Naive B cell (primary cell): ENCODE data around the gene FEZ2. TPM values are rescaled to one million over a fixed set of nuclear protein-coding genes. Genes with fewer than 3 reads are reported as not detected.

Source experiments
- ATAC-seq, 2 donors: fragments of 150-1000 bp; cut with Tn5 transposase; 2 replicates each; pipeline ENCODE4 v1.10.0; 2021; ENCODE audit warnings: low read depth in 2 of 2, mild to moderate bottlenecking in 2 of 2, moderate library complexity in 2 of 2
- DNase-seq: peaks from one replicate; pipeline ENCODE4 v3.0.0; 2022
- H3K27ac Mint-ChIP-seq, 6 donors: one replicate each; pipeline ENCODE4 v1.8.0; 2020 to 2022; ENCODE audit warnings: mild to moderate bottlenecking in 6 of 6, mixed read lengths in 6 of 6, moderate library complexity in 5 of 6, inconsistent platforms in 2 of 6
- H3K27me3 Mint-ChIP-seq, 3 donors: one replicate each; pipeline ENCODE4 v1.8.0; 2021 to 2022; ENCODE audit warnings: mixed read lengths in 3 of 3, mild to moderate bottlenecking in 1 of 3
- H3K36me3 Mint-ChIP-seq, 2 donors: one replicate each; pipeline ENCODE4 v1.8.0; 2020 to 2022; ENCODE audit warnings: mixed read lengths in 2 of 2, inconsistent platforms in 1 of 2, mild to moderate bottlenecking in 1 of 2
- H3K4me1 Mint-ChIP-seq, 3 donors: one replicate each; pipeline ENCODE4 v1.8.0; 2020 to 2022; ENCODE audit warnings: mixed read lengths in 3 of 3, inconsistent platforms in 1 of 3, mild to moderate bottlenecking in 1 of 3, moderate library complexity in 1 of 3
- H3K4me3 Mint-ChIP-seq, 8 donors: one replicate each; pipeline ENCODE4 v1.8.0; 2020 to 2022; ENCODE audit warnings: mild to moderate bottlenecking in 8 of 8, mixed read lengths in 8 of 8, moderate library complexity in 8 of 8, inconsistent platforms in 2 of 8
- H3K9me3 Mint-ChIP-seq, 7 donors: one replicate each; pipeline ENCODE4 v1.8.0; 2020 to 2022; ENCODE audit warnings: mixed read lengths in 7 of 7, mild to moderate bottlenecking in 5 of 7, inconsistent platforms in 2 of 7, moderate library complexity in 1 of 7
- polyA plus RNA-seq, 6 donors: library from polyadenylated mRNA; unstranded; fragments of 300-500 nt; fragmentation: Illumina TruSeq; gene quantifications; one replicate each; pipeline ENCODE4 v1.2.3, GENCODE V29; 2021; ENCODE audit warnings: low read depth in 6 of 6

FEZ2 gene
- polyA plus RNA-seq, 6 donors from 2014 or later, result 3.0 to 6.0 (median 3.6) TPM

DNA sequence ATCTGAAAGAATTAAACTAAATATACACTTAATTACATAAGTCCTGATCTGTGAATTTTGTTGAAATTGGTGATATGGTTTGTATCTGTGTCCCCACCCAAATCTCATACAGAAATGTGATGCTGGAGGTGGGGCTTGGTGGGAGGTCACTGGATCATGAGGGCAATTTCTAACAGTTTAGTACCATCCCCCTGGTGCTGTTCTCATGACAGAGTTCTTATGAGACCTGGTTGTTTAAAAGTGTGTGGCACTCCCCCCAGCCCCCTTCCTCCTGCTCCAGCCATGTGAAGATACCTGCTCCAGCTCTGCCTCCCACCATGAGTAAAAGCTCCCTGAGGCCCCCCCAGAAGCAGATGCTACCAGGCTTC, 18.7 kb downstream of the FEZ2 start:
- peak overlapping the region in 3 of 6 donors; percentile 5 to 79 (median 44) for H3K27ac Mint-ChIP-seq
- peaks cover 0 to 15% (median 15%) of the 10 kb centered on the region in 3 donors for H3K4me1 Mint-ChIP-seq
- no peak for ATAC-seq
- H3K9me3 Mint-ChIP-seq, result no peaks in the 10 kb centered on the region
- H3K36me3 Mint-ChIP-seq, result peaks cover 64 to 69% of the 10 kb centered on the region in 2 donors
- no peak for DNase-seq
- H3K27me3 Mint-ChIP-seq, result no peaks in the 10 kb centered on the region
- H3K4me3 Mint-ChIP-seq, result no peak overlapping the region

DNA sequence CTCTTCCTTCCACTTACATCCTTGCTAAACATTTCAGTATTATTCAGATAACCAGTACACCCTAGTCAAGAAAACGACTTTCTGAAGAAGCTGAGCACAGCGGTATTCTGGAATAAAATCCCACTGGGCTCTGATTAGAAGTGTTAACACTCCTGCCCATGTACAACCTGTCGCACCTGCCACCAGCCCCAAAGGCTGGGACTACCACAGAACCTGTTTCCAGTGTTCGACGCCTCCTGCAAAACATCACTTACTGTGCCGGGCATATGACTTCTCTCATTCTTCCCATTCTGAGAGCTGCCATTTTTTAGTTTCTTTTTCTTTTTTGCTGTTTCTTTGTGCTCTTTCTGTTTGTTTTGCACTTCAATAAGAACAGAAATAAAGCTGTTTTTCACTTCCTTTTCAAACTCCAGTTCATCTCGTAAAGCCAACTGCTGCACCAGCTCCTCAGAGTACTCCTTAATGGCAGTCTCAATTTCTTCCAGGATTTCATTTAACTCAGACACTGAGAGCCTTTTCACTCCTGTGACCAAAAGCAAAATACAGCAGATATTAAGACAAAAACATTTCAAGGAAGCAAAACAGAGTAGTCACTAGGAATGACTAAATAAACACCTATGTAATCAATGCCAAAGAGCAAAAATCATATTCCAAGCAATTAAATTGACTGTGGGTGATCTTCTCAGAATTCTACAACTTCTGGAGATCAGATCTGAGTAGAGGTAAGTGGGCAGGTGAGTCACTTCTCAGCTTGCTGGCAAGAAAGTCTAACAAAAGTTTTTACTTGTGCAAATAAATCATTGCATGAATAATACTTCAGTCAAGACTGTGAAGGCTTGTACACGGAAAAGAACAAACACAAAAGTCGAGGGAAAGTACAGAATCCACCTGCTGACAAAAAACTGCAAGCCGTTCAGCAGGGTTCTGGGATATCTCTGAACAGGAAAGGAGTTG, 19.3 kb downstream of the FEZ2 start:
- Mint-ChIP-seq H3K4me1 (peaks cover 0 to 14% (median 12%) of the 10 kb centered on the region in 3 donors), H3K4me3 (no peak overlapping the region), H3K36me3 (peaks cover 57 to 69% of the 10 kb centered on the region in 2 donors), H3K27ac (peak overlapping the region in 5 of 6 donors; percentile 28 to 67 (median 44)), H3K9me3 (no peaks in the 10 kb centered on the region), H3K27me3 (no peaks in the 10 kb centered on the region)
- no peak for DNase-seq
- ATAC-seq, result no peak

DNA sequence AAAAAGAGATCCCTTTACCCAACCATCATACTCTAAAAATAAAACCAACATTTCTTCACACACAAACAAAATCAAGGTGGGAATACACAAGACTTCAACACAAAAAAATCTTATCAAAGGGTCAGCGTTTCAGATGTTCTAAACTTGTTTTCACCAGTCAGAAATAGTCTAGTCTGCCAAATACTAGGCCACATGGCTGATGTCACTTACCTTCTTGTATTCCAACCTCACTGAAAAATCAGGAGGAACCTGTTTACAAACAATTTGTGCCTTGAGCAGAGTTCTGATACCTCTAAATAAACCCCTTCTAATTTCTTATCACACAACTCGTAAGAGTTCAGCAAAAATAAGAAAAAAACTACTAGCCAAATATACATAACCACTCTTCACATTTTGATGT, 20.1 kb downstream of the FEZ2 start:
- peak overlapping the region in 2 of 6 donors; percentile 39 to 74 for H3K27ac Mint-ChIP-seq
- DNase-seq (no peak), ATAC-seq (no peak)
- H3K36me3 Mint-ChIP-seq, result peaks cover 50 to 65% of the 10 kb centered on the region in 2 donors
- peaks cover 0 to 11% (median 9%) of the 10 kb centered on the region in 3 donors for H3K4me1 Mint-ChIP-seq
- no peaks in the 10 kb centered on the region for H3K9me3 Mint-ChIP-seq
- H3K4me3 Mint-ChIP-seq, result no peak overlapping the region
- no peaks in the 10 kb centered on the region for H3K27me3 Mint-ChIP-seq

DNA sequence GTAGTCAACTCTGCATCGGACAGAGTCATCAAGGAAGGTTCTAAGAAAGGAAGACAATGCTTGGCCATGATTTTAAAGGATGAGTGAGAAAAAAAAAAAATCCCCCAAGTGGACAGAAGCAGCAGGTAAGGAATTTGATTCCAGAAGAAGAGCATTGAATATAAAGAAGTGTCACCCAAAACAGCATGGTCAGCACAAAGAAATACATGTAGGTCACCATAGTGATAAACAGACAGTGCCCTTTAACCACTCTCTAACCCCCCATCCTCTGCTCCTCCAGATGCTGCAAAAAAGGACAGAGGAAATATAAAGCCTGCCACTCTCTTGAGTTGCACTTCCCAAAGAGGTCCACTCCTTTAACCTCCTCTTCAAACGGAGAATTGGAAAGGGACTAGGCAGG, 23.4 kb downstream of the FEZ2 start:
- no peak for ATAC-seq
- Mint-ChIP-seq H3K27me3 (no peaks in the 10 kb centered on the region), H3K27ac (no peak overlapping the region), H3K9me3 (no peaks in the 10 kb centered on the region), H3K4me3 (no peak overlapping the region), H3K4me1 (peaks cover 0 to 11% (median 9%) of the 10 kb centered on the region in 3 donors), H3K36me3 (peaks cover 30 to 47% of the 10 kb centered on the region in 2 donors)
- no peak for DNase-seq

DNA sequence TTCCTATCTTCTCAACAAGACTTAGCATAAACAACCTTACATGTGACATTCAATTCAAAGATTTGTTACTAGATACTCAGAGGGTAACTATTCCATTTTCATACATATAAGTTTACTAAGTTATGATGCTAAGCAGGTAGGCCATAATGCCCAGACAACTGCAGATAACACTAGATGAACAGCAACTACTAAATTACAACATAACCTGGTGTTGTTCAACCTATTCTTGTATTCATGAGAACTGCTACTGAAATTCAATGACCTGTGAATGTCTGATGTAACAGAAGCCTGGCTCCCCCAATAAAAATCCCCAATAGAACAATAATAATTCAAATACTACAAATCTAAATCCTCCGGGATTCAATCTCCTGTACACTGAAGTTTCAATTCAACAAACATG, 24.8 kb downstream of the FEZ2 start:
- no peaks in the 10 kb centered on the region for H3K9me3 Mint-ChIP-seq
- no peak for DNase-seq
- H3K36me3 Mint-ChIP-seq, result peaks cover 16 to 44% of the 10 kb centered on the region in 2 donors
- no peak for ATAC-seq
- H3K27ac Mint-ChIP-seq, result peak overlapping the region in 1 of 6 donors; percentile 1
- H3K4me3 Mint-ChIP-seq, result no peak overlapping the region
- peaks cover 0 to under 1% (median 0%) of the 10 kb centered on the region in 3 donors for H3K4me1 Mint-ChIP-seq
- H3K27me3 Mint-ChIP-seq, result no peaks in the 10 kb centered on the region

DNA sequence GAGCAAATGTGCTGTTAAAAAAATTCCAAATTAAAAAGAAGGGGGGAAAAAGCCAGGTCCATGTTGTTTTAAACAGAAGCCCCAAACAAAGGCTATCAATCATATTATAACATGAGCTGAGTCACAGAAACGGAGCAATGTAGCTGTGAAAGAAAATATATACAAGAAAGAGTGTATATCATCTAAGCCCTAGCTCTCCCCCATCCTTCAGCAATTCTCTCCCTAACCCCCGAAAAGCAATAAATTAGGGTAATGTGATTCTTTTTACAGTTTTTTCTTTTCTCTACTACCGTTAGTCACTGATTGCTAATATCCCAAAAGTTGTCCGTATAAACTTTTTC, 25.3 kb downstream of the FEZ2 start:
- Mint-ChIP-seq H3K9me3 (no peaks in the 10 kb centered on the region), H3K36me3 (peaks cover 14 to 39% of the 10 kb centered on the region in 2 donors), H3K27ac (no peak overlapping the region), H3K4me1 (no peaks in the 10 kb centered on the region), H3K27me3 (no peaks in the 10 kb centered on the region), H3K4me3 (no peak overlapping the region)
- DNase-seq (no peak), ATAC-seq (no peak)

DNA sequence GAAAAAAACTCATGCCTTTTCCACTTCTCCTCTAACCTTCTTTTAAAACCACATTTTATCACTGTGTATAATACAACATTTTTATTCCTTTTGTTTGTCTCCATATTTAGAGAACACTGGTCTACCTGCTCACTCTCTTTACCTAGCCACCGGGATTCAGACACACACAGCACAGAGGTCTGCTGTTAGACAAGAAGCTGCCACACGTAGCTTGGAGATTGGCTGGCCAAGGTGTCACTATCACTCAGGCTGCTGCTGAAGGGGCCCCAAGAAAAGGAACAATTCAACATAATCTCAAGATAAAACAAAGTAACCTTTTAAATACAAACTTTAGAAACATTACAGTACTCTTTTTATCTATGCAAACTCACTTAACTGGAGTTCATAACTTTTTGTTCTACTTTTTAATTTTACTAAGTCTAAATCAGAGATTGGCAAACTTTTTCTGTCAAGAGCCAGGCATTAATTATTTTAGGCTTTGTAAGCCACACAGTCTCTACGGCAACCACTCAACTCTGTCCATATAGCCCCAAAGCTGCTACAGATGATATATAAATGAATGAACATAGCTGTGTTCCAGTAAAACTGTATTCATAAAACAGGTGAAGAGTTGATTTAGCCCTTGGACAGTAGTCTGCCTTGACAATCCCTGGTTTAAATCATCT, 25.8 kb downstream of the FEZ2 start:
- H3K4me1 Mint-ChIP-seq, result peaks cover 0 to under 1% (median 0%) of the 10 kb centered on the region in 3 donors
- H3K9me3 Mint-ChIP-seq, result no peaks in the 10 kb centered on the region
- H3K4me3 Mint-ChIP-seq, result no peak overlapping the region
- no peak for DNase-seq
- H3K27ac Mint-ChIP-seq, result no peak overlapping the region
- H3K27me3 Mint-ChIP-seq, result no peaks in the 10 kb centered on the region
- peaks cover 19 to 40% of the 10 kb centered on the region in 2 donors for H3K36me3 Mint-ChIP-seq
- ATAC-seq, result no peak

DNA sequence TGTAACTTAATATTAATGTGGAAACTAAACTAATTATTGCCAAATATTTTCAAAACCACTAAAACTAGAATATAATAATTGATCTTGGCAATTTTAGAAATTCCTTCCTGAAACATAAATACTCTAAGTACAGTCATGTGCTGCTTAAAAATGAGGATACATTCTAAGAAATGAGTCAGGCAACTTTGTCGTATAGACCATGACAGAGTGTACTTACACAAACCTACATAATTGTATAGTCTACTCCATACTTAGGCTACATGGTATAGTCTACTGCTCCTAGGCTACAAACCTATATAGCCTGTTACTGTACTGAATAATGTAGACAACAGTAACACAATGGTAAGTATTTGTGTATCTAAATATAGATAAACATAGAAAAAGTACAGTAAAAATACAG, 27.6 kb downstream of the FEZ2 start:
- H3K9me3 Mint-ChIP-seq, result no peaks in the 10 kb centered on the region
- H3K27ac Mint-ChIP-seq, result no peak overlapping the region
- H3K36me3 Mint-ChIP-seq, result peaks cover 25 to 46% of the 10 kb centered on the region in 2 donors
- ATAC-seq (no peak), DNase-seq (no peak)
- peaks cover 0 to 4% (median 2%) of the 10 kb centered on the region in 3 donors for H3K4me1 Mint-ChIP-seq
- H3K27me3 Mint-ChIP-seq, result no peaks in the 10 kb centered on the region
- no peak overlapping the region for H3K4me3 Mint-ChIP-seq

DNA sequence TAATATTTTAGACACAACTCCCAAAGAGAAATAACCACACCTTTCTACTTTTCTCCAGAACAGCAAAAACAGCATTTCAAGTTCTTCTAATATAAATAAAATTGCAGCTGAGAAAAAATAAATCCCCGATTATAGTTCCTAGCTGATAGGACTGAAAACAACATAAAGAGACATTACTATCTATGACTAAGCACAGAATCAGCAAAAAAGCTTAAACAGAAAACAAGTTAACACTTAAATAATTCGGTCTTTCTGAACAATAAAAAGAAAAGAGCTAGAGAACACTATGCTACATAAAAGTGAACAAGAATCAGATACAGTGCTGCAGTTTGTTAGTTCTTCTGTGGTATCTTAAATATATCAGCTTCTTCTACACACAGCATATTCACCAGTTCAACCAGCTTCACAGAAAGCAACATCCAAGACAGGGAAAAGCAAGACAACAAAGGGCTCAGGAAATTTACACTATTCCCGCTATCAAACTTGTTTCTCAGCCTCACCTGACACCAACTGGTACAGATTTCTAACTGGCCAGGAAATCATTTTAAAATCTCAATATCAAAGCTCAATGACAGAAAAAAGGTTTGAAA, 28.6 kb downstream of the FEZ2 start:
- Mint-ChIP-seq H3K4me3 (no peak overlapping the region), H3K27me3 (no peaks in the 10 kb centered on the region), H3K27ac (peak overlapping the region in 2 of 6 donors; percentile 16 to 59), H3K9me3 (no peaks in the 10 kb centered on the region), H3K36me3 (peaks cover 30 to 46% of the 10 kb centered on the region in 2 donors), H3K4me1 (peaks cover 0 to 11% (median 2%) of the 10 kb centered on the region in 3 donors)
- DNase-seq, result no peak
- ATAC-seq, result no peak

DNA sequence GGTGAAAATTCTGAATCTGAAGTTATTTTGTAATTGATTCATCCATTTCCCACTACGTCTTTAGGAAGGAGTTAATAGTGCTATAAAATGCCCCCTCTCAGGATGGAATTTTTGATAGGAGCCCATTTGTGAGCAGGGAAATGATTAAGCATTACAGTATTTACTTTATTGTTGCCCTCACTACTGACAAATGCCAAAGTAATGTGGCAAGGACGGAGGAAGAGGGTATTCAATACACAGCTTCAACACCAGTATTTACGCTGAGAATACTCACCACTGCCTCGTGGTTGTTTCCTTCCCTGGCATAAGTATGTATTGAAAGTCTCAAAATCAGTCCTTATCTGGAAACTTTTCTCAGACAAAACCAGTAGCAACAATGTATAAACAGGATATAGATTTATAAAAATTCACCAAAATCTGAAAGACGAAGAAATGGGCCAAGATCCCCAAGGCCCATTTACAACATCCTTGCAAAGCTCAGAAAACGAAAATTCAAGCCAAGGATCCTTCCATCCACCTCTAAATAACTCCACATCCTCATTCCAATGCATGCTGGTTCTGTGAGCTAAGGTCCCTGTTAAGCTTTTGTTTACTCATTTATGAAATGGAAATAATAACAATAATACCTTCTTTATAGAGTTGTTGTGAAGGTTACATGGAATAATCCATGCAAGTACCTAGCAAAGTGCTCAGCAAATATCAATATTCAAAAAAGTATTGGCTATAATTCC, 29.3 kb downstream of the FEZ2 start:
- Mint-ChIP-seq H3K4me1 (peaks cover 2 to 14% (median 3%) of the 10 kb centered on the region in 3 donors), H3K27ac (peak overlapping the region in 1 of 6 donors; percentile 16), H3K27me3 (no peaks in the 10 kb centered on the region), H3K4me3 (no peak overlapping the region), H3K9me3 (no peaks in the 10 kb centered on the region), H3K36me3 (peaks cover 37 to 44% of the 10 kb centered on the region in 2 donors)
- ATAC-seq, result no peak
- no peak for DNase-seq

DNA sequence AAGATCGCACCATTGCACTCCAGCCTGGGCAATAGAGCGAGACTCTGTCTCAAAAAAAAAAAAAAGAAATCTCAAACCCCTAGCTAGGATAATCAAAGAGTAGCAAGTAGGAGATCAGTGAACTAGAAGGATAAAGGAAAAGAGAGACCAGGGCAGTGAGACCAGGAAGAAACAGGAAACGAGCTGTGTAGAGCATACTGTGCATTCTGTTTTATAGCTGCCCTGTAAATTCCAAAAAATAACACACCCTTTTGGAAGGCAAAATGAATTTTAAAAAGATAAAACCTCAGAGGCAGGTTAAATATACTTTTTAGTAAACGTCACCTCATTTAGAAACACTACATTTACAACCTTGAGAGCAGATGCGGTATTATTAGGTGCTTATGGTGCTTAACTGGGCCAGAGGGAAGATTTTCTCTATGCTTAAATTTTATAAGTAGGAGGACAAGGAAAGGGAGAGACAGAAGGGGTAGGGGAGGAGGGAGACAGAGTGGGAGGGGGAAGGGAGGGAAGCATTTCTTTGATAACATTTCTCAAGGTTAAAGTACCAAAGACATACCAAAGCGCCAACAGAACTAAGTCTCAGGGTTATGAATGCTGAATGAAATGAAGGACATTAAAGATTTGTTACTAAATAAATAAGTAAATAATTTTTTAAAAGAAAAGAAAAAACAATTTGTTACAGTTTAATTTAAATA, 30.1 kb downstream of the FEZ2 start:
- no peaks in the 10 kb centered on the region for H3K27me3 Mint-ChIP-seq
- peaks cover 42% of the 10 kb centered on the region in 2 donors for H3K36me3 Mint-ChIP-seq
- H3K4me3 Mint-ChIP-seq, result no peak overlapping the region
- H3K9me3 Mint-ChIP-seq, result no peaks in the 10 kb centered on the region
- DNase-seq (no peak), ATAC-seq (no peak)
- H3K4me1 Mint-ChIP-seq, result peaks cover 2 to 14% (median 8%) of the 10 kb centered on the region in 3 donors
- H3K27ac Mint-ChIP-seq, result no peak overlapping the region

DNA sequence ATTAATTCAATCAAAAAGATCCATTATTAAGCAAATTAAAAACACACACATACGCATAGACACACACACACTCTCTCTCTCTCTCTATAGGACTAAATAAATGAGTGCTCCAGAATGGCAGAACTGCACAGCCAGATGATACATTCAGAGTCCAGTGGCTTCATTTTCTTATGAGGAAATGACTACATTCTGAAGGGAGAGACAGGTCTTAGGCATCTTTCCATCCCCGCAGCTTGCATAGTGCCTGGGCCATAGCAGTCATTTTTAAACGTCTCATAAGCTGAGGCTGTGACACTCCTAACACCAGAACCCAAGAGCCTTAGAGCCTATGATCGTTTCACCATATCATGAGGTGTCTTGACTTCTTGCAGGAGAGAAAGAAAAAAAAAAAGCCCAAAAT, 31.1 kb downstream of the FEZ2 start:
- H3K9me3 Mint-ChIP-seq, result no peaks in the 10 kb centered on the region
- no peak for ATAC-seq
- no peak overlapping the region for H3K4me3 Mint-ChIP-seq
- no peak for DNase-seq
- H3K27me3 Mint-ChIP-seq, result no peaks in the 10 kb centered on the region
- H3K4me1 Mint-ChIP-seq, result peaks cover 2 to 14% (median 8%) of the 10 kb centered on the region in 3 donors
- H3K27ac Mint-ChIP-seq, result peak overlapping the region in 2 of 6 donors; percentile 38 to 70
- H3K36me3 Mint-ChIP-seq, result peaks cover 42% of the 10 kb centered on the region in 2 donors
